ENCODE data around the gene RAPGEF1. TPM values are rescaled to one million over a fixed set of nuclear protein-coding genes. Genes with fewer than 3 reads are reported as not detected.
A peak's percentile ranks its signal among the peaks of the same experiment; 100 is the strongest.

Gene RAPGEF1
- total and polyA plus RNA-seq, 9 of the 15 experiments (the other 6 are each of a cell fraction or from before 2014, with no cell fraction given): 0.06 to 44.1 (median 19.9) TPM

- TF ChIP-seq DPF2 (IDR thresholded peaks at IDR 0.05): peak; percentile 85
- no peak for TF ChIP-seq MTA2 (IDR thresholded peaks at IDR 0.05; ENCODE audit: low read depth)
- TF ChIP-seq ZNF830 (CRISPR knock-in tag; IDR thresholded peaks at IDR 0.05): no peak
- TF ChIP-seq ESRRB (CRISPR knock-in tag; IDR thresholded peaks at IDR 0.05; ENCODE audit: borderline replicate concordance): no peak
- no peak for TF ChIP-seq CBX8 (IDR thresholded peaks at IDR 0.05; ENCODE audit: borderline replicate concordance, extremely low read depth, low read depth, low read length, poor library complexity, severe bottlenecking)
- TF ChIP-seq, protein P1, sequence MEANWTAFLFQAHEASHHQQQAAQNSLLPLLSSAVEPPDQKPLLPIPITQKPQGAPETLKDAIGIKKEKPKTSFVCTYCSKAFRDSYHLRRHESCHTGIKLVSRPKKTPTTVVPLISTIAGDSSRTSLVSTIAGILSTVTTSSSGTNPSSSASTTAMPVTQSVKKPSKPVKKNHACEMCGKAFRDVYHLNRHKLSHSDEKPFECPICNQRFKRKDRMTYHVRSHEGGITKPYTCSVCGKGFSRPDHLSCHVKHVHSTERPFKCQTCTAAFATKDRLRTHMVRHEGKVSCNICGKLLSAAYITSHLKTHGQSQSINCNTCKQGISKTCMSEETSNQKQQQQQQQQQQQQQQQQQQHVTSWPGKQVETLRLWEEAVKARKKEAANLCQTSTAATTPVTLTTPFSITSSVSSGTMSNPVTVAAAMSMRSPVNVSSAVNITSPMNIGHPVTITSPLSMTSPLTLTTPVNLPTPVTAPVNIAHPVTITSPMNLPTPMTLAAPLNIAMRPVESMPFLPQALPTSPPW (CRISPR knock-in tag; IDR thresholded peaks at IDR 0.05): peak; percentile 63; the same call in 1 of the 2 replicates
- TF ChIP-seq ELF1 (tag; IDR thresholded peaks at IDR 0.05): no peak
- no peak for TF ChIP-seq ZNF740 (CRISPR knock-in tag; IDR thresholded peaks at IDR 0.05)
- TF ChIP-seq ZNF740 (tag; IDR thresholded peaks at IDR 0.05): no peak
- no peak for TF ChIP-seq MCM5 (IDR thresholded peaks at IDR 0.05; ENCODE audit: low read depth)
- TF ChIP-seq JUND (IDR thresholded peaks at IDR 0.05; ENCODE audit: borderline replicate concordance, low read depth, low read length): peak; percentile 96
- TF ChIP-seq JUND (tag; IDR thresholded peaks at IDR 0.05; ENCODE audit: borderline replicate concordance, low read depth, low read length): peak; percentile 93
- TF ChIP-seq, protein P2, sequence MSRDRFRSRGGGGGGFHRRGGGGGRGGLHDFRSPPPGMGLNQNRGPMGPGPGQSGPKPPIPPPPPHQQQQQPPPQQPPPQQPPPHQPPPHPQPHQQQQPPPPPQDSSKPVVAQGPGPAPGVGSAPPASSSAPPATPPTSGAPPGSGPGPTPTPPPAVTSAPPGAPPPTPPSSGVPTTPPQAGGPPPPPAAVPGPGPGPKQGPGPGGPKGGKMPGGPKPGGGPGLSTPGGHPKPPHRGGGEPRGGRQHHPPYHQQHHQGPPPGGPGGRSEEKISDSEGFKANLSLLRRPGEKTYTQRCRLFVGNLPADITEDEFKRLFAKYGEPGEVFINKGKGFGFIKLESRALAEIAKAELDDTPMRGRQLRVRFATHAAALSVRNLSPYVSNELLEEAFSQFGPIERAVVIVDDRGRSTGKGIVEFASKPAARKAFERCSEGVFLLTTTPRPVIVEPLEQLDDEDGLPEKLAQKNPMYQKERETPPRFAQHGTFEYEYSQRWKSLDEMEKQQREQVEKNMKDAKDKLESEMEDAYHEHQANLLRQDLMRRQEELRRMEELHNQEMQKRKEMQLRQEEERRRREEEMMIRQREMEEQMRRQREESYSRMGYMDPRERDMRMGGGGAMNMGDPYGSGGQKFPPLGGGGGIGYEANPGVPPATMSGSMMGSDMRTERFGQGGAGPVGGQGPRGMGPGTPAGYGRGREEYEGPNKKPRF (IDR thresholded peaks at IDR 0.05; ENCODE audit: low read depth, low read length): no peak
- 0 out of 2 replicates have a peak, but pooled peaks have one; percentile 18 for TF ChIP-seq PHF21A (IDR thresholded peaks at IDR 0.05; ENCODE audit: borderline replicate concordance, low read depth)
- no peak for TF ChIP-seq SMARCA5 (IDR thresholded peaks at IDR 0.05)
- TF ChIP-seq PHTF2 (CRISPR knock-in tag; IDR thresholded peaks at IDR 0.05): no peak
- 0 out of 2 replicates have a peak, but pooled peaks have one; percentile 20 for TF ChIP-seq EGR1 (conservative IDR thresholded peaks at IDR 0.05)
- TF ChIP-seq EHMT2 (IDR thresholded peaks at IDR 0.05): peak; percentile 44; the same call in 1 of the 2 replicates
- TF ChIP-seq ETS2 (tag; IDR thresholded peaks at IDR 0.05; ENCODE audit: borderline replicate concordance, poor library complexity, severe bottlenecking): no peak
- TF ChIP-seq ETV5 (CRISPR knock-in tag; IDR thresholded peaks at IDR 0.05; ENCODE audit: low read depth): no peak
- TF ChIP-seq, protein P3, sequence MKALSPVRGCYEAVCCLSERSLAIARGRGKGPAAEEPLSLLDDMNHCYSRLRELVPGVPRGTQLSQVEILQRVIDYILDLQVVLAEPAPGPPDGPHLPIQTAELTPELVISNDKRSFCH (CRISPR knock-in tag; IDR thresholded peaks at IDR 0.05): no peak
- TF ChIP-seq, protein P3 (tag; IDR thresholded peaks at IDR 0.05): no peak
- TF ChIP-seq CEBPG (CRISPR knock-in tag; IDR thresholded peaks at IDR 0.05): peak; percentile 75
- TF ChIP-seq CEBPG (tag; conservative IDR thresholded peaks at IDR 0.05 in 1 of 2, IDR thresholded peaks at IDR 0.05 in 1 of 2): peak; percentile 41 to 68; a peak in 2 of 4 replicates
- no peak; the same call in 1 of the 2 replicates for TF ChIP-seq SREBF1 (IDR thresholded peaks at IDR 0.05; ENCODE audit: borderline replicate concordance, low read depth, low read length)
- peak; percentile 35 for TF ChIP-seq TAF1 (IDR thresholded peaks at IDR 0.05; ENCODE audit: control insufficient read depth, extremely low read depth, insufficient read depth, low read length, severe bottlenecking)
Measured at GRCh38 chr9:131635285-131635684, 104.6 kb downstream of the RAPGEF1 start (continued).
